KMS-11 (cell line): Measurements from ENCODE around the gene CFAP119.

ENCODE experiments used
- H2AFZ ChIP-seq: fragments of 200-600 bp; sonication (generic); 2 replicates; pipeline ENCODE4 v1.6.1; 2016; ENCODE audit warnings: antibody characterized with exemption, mixed run types, low read depth
- H3K27ac ChIP-seq: fragments of 200-600 bp; sonication (generic); 2 replicates; pipeline ENCODE4 v1.6.1; 2016; ENCODE audit warnings: mild to moderate bottlenecking, mixed run types
- H3K27me3 ChIP-seq: fragments of 200-600 bp; sonication (generic); 2 replicates; pipeline ENCODE4 v1.6.1; 2017; ENCODE audit warnings: mild to moderate bottlenecking, low read depth, mixed run types, moderate library complexity; ENCODE audit not compliant: insufficient read depth
- H3K36me3 ChIP-seq: fragments of 200-600 bp; sonication (generic); 2 replicates; pipeline ENCODE4 v1.6.1; 2017; ENCODE audit warnings: mild to moderate bottlenecking, mixed run types; ENCODE audit not compliant: insufficient read depth
- H3K4me1 ChIP-seq: fragments of 200-600 bp; sonication (generic); 2 replicates; pipeline ENCODE4 v1.6.1; 2016; ENCODE audit warnings: mild to moderate bottlenecking, low read depth, mixed run types; ENCODE audit not compliant: poor library complexity, severe bottlenecking
- H3K4me2 ChIP-seq: fragments of 200-600 bp; sonication (generic); 2 replicates; pipeline ENCODE4 v1.7.0; 2016; ENCODE audit warnings: mild to moderate bottlenecking, mixed run types
- H3K4me3 ChIP-seq: fragments of 200-600 bp; sonication (generic); IDR thresholded peaks from 2 replicates; pipeline ENCODE4 v1.6.1; 2017; ENCODE audit warnings: low read depth, low read length, mixed read lengths; ENCODE audit not compliant: insufficient read depth
- H3K79me2 ChIP-seq: fragments of 200-600 bp; sonication (generic); 2 replicates; pipeline ENCODE4 v1.6.1; 2016; ENCODE audit warnings: low read depth, mixed run types; ENCODE audit not compliant: insufficient read depth
- H3K9ac ChIP-seq: fragments of 200-600 bp; sonication (generic); 2 replicates; pipeline ENCODE4 v1.6.1; 2016; ENCODE audit warnings: mild to moderate bottlenecking, mixed run types
- H4K20me1 ChIP-seq: fragments of 200-600 bp; sonication (generic); 2 replicates; pipeline ENCODE4 v1.6.1; 2016; ENCODE audit warnings: mild to moderate bottlenecking, mixed run types; ENCODE audit not compliant: insufficient read depth
- TF ChIP-seq, protein P1 (sequence below): fragments of 200-600 bp; sonication (generic); conservative IDR thresholded peaks from 2 replicates; pipeline ENCODE4 v1.6.1; 2017; ENCODE audit warnings: low read depth, mild to moderate bottlenecking, antibody characterized with exemption, low read length, moderate library complexity, mixed read lengths

CFAP119 gene

DNA sequence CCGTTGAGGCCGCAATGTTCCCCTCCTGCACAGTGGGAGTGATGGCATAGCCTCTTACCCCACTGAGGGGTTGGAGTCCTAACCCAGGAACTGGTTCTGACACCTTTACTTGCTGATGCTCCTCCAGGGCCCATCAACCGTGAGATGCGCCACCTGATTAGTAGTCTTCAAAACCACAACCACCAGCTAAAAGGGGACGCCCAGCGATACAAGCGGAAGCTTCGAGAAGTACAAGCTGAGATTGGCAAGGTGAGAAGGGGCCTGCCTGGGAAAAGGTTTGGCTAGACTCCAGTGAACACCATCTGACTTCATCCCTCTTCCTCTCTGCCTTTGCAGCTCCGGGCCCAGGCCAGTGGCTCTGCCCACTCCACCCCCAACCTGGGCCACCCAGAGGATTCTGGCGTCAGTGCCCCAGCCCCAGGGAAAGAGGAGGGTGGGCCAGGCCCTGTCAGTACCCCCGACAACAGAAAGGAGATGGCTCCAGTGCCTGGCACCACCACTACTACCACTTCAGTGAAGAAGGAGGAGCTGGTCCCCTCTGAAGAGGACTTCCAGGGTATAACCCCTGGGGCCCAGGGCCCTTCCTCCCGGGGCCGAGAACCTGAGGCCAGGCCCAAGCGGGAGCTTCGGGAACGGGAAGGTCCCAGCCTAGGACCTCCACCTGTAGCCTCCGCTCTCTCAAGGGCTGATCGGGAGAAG lies 6.1 kb upstream of the CFAP119 start:
- no peak overlapping the region for H3K9ac ChIP-seq
- no peak overlapping the region for H3K4me3 ChIP-seq
- no peak overlapping the region for H3K27ac ChIP-seq
- peaks cover 24% of the 10 kb centered on the region for H3K36me3 ChIP-seq
- no peaks in the 10 kb centered on the region for H4K20me1 ChIP-seq
- TF ChIP-seq, protein P1, sequence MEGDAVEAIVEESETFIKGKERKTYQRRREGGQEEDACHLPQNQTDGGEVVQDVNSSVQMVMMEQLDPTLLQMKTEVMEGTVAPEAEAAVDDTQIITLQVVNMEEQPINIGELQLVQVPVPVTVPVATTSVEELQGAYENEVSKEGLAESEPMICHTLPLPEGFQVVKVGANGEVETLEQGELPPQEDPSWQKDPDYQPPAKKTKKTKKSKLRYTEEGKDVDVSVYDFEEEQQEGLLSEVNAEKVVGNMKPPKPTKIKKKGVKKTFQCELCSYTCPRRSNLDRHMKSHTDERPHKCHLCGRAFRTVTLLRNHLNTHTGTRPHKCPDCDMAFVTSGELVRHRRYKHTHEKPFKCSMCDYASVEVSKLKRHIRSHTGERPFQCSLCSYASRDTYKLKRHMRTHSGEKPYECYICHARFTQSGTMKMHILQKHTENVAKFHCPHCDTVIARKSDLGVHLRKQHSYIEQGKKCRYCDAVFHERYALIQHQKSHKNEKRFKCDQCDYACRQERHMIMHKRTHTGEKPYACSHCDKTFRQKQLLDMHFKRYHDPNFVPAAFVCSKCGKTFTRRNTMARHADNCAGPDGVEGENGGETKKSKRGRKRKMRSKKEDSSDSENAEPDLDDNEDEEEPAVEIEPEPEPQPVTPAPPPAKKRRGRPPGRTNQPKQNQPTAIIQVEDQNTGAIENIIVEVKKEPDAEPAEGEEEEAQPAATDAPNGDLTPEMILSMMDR = no peak
- peaks cover 9% of the 10 kb centered on the region for H3K4me1 ChIP-seq
- no peaks in the 10 kb centered on the region for H3K27me3 ChIP-seq
- H3K4me2 ChIP-seq = no peak overlapping the region
- peaks cover 10% of the 10 kb centered on the region for H3K79me2 ChIP-seq
- H2AFZ ChIP-seq = no peak overlapping the region

DNA sequence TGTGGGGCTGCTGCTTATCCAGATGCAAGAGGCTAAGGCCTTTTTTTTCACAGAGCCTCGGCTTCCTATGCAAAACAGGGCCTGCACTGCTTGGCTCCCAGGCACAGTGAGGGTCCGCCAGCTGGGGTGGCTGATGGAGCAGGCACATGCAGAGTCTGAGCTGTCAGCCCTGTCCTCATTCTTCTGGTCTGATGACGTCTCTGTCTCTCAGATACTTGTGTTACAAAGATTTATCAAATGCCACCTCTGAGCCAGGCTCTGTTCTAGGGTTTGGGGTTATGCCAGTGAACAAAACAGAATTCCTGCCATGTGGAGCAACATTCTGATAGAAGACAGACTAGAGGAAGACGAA lies 5.0 kb upstream of the CFAP119 start:
- Histone ChIP-seq H3K27ac (no peak overlapping the region), H3K4me2 (no peak overlapping the region), H3K9ac (no peak overlapping the region), H4K20me1 (no peaks in the 10 kb centered on the region), H3K27me3 (no peaks in the 10 kb centered on the region), H3K4me3 (no peak overlapping the region), H3K4me1 (peaks cover 13% of the 10 kb centered on the region), H2AFZ (no peak overlapping the region), H3K36me3 (peaks cover 24% of the 10 kb centered on the region), H3K79me2 (peaks cover 19% of the 10 kb centered on the region)
- TF ChIP-seq, protein P1 = no peak

GRCh38 chr16:30766206-30766932 lies 4.5 kb upstream of the CFAP119 start:
- H3K36me3 ChIP-seq = peaks cover 24% of the 10 kb centered on the region
- H3K9ac ChIP-seq = no peak overlapping the region
- no peak overlapping the region for H3K27ac ChIP-seq
- H2AFZ ChIP-seq = no peak overlapping the region
- peaks cover 13% of the 10 kb centered on the region for H3K4me1 ChIP-seq
- peaks cover 19% of the 10 kb centered on the region for H3K79me2 ChIP-seq
- no peaks in the 10 kb centered on the region for H4K20me1 ChIP-seq
- no peak overlapping the region for H3K4me2 ChIP-seq
- no peak overlapping the region for H3K4me3 ChIP-seq
- TF ChIP-seq, protein P1 = no peak
- H3K27me3 ChIP-seq = no peaks in the 10 kb centered on the region

- Histone ChIP-seq H3K27ac (no peak overlapping the region), H3K4me1 (peaks cover 21% of the 10 kb centered on the region)
Measured at GRCh38 chr16:30764816-30765465, 3.1 kb upstream of the CFAP119 start.

More at GRCh38 chr16:30764816-30765465, 3.1 kb upstream of the CFAP119 start:
- Histone ChIP-seq H4K20me1 (no peaks in the 10 kb centered on the region), H3K36me3 (peaks cover 24% of the 10 kb centered on the region), H3K79me2 (peaks cover 19% of the 10 kb centered on the region), H3K9ac (no peak overlapping the region), H3K4me2 (no peak overlapping the region), H3K4me3 (no peak overlapping the region), H2AFZ (no peak overlapping the region), H3K27me3 (no peaks in the 10 kb centered on the region)
- TF ChIP-seq, protein P1 = no peak
